ENCODE measurements around the gene SHROOM2. TPM values are rescaled to one million over a fixed set of nuclear protein-coding genes. Genes with fewer than 3 reads are reported as not detected.

SHROOM2 gene
- total RNA-seq, 1 experiment from 2014 or later = 13.9 TPM

DNA sequence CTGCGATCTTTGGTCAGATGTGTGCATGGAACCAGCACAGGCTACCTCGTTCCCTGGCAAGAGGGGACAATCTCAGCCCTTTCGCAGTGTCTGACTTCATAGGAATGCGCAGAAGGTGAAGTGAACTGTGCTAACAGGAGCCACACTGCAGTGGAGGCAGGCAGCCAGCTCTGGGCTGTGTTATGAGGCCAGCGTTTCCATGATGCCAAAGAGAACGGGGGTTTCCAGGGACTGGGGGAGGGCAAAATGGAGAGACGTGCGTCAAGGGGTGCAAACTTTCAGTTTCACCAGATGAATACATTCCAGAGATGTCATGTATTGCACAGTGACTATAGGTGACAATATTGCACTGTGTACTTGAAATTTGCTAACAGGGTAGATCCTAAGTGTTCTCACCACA is 211.3 kb downstream of the SHROOM2 start:
- Histone ChIP-seq H3K9ac (ENCODE audit: extremely low read depth, insufficient read length, low read length) (no peak overlapping the region), H3K23me2 (ENCODE audit: insufficient read length, low read depth, low read length, poor library complexity, severe bottlenecking) (no peaks in the 10 kb centered on the region), H2BK120ac (ENCODE audit: low read depth, low read length, poor library complexity, severe bottlenecking) (no peak overlapping the region), H3K4me1 (ENCODE audit: insufficient read depth, low read length) (no peaks in the 10 kb centered on the region), H2BK5ac (ENCODE audit: insufficient read length, low read length) (no peak overlapping the region), H2BK12ac (ENCODE audit: insufficient read length, low read depth, low read length) (no peak overlapping the region), H4K8ac (replicated peaks; ENCODE audit: insufficient read length, low read depth, low read length) (no peak overlapping the region), H3K27ac (ENCODE audit: insufficient read length, low read depth, low read length) (no peak overlapping the region), H4K5ac (ENCODE audit: insufficient read length, low read depth, low read length) (no peak overlapping the region), H3K18ac (ENCODE audit: insufficient read length, low read depth, low read length) (no peak overlapping the region), H2BK15ac (ENCODE audit: low read depth, low read length) (no peak overlapping the region), H3K9me3 (ENCODE audit: control insufficient read depth, low read depth, low read length) (no peaks in the 10 kb centered on the region), H2AK5ac (ENCODE audit: insufficient read length, low read length) (no peak overlapping the region), H2AFZ (ENCODE audit: low read length) (no peak overlapping the region), H3K27me3 (ENCODE audit: insufficient read depth, low read length) (no peaks in the 10 kb centered on the region), H4K20me1 (ENCODE audit: control insufficient read depth, insufficient read depth, insufficient read length) (no peaks in the 10 kb centered on the region), H3K79me2 (ENCODE audit: insufficient read depth, low read length) (no peaks in the 10 kb centered on the region), H3K4me2 (ENCODE audit: insufficient read depth, insufficient read length, low read length) (no peak overlapping the region), H3K79me1 (ENCODE audit: insufficient read depth, low read depth, low read length, poor library complexity, severe bottlenecking) (no peaks in the 10 kb centered on the region), H3T11ph (ENCODE audit: low read length) (no peak overlapping the region), H3K14ac (ENCODE audit: insufficient read depth, low read length) (no peak overlapping the region), H2BK20ac (ENCODE audit: low read depth, low read length, poor library complexity, severe bottlenecking) (no peak overlapping the region), H4K91ac (ENCODE audit: insufficient read length, low read depth, low read length) (no peak overlapping the region), H3K56ac (ENCODE audit: insufficient read length, low read depth, low read length) (no peak overlapping the region), H3K23ac (ENCODE audit: insufficient read length, low read depth, low read length) (no peak overlapping the region), H3K4ac (ENCODE audit: low read depth, low read length) (no peak overlapping the region)
- no CpG with 5 or more reads among the region's 8 CpGs for WGBS (ENCODE audit: extremely low coverage, insufficient read length, low lambda C conversion rate)
- Mint-ChIP-seq H3K4me1 (no peaks in the 10 kb centered on the region), H3K36me3 (ENCODE audit: insufficient read depth in 1 of 3, low read depth in 3 of 3) (peaks cover 7 to 21% (median 18%) of the 10 kb centered on the region in 3 experiments), H3K27me3 (ENCODE audit: low read depth) (no peaks in the 10 kb centered on the region; the same call in 1 of the 2 replicates), H3K9me3 (peaks cover 64 to 70% of the 10 kb centered on the region in 2 experiments), H3K4me3 (no peak overlapping the region), H3K27ac (no peak overlapping the region)
- no peak for TF ChIP-seq CTCF (conservative IDR thresholded peaks at IDR 0.05)
- no peak for DNase-seq

Other genes with a start within 250 kb of the SHROOM2 start
- 7.1 and 7.9 TPM in 2 replicates for gene GPR143, start 20.6 kb upstream of the SHROOM2 start, total RNA-seq (2021)
- gene CLDN34, start 180.9 kb downstream of the SHROOM2 start, total RNA-seq (2021) = 0.31 and 0.39 TPM in 2 replicates